ENCODE measurements around the gene AKT1S1.

AKT1S1 gene

DNA sequence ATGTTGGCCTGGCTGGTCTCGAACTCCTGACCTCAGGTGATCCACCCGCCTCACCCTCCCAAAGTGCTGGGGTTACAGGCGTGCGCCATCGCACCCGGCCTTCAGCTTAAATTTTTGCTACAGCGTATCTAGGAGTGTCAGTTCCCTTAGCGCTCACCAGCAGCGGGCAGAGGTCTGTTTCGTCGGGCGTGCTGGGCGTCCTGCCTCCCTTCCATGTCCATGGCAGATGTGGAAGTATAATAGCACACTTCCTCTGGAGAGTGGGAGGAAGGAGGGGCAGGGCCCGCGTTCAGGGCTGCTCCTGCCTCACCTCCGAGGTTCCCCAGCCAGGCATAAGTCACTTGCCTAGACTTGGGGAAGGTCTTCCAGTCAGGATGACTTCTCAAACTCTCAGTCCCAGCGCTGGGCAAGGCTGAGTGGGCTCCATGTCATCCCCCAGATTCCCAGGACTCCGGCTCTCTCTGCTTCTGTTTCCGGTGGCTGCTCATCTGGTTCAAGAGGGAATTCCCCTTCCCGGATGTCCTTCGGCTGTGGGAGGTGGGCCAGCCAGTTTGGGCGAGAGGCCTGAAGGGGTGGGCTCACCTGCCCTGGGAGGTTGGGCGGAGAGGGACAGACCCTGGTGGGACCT lies 10.0 kb upstream of the AKT1S1 start:
- ChIA-PET CTCF (no interaction called here), POLR2A (interaction anchor here (1.0 to 1.2 kb wide), 2 partner anchors 10 to 20 kb away, joined by 3 read pairs; partner anchors contain the start of gene AKT1S1)
- no peak for TF ChIP-seq CTBP1 (IDR thresholded peaks at IDR 0.05; ENCODE audit: borderline replicate concordance)
- TF ChIP-seq FOXA1 (IDR thresholded peaks at IDR 0.05), result no peak
- no peak for TF ChIP-seq SUZ12 (IDR thresholded peaks at IDR 0.05)
- no peak for TF ChIP-seq FOXM1 (IDR thresholded peaks at IDR 0.05; ENCODE audit: borderline replicate concordance)
- no peak for TF ChIP-seq LEF1 (IDR thresholded peaks at IDR 0.05; ENCODE audit: borderline replicate concordance)
- no peak for TF ChIP-seq ELF4 (IDR thresholded peaks at IDR 0.05)
- DNase-seq (ENCODE audit: extremely low spot score), result no peak

DNA sequence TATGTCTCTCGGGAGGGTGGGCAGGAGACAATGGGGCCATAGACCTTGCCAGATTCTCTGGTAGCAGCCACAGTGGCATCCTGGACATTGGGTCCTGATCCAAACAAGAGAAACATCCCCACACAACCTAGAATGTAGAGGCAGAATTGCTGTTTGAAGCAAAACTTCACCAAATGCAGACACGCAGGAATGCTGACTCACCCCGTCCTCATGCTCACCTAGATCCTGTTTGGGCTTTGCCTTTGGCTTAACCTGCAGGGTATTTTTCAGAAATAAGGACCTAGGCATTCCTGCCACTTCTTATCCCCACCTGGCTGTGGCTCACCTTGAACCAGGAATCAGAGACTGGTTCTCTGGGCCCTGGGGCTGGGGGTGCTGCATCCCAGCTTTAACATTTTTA lies 7.6 kb upstream of the AKT1S1 start:
- TF ChIP-seq HDGF (IDR thresholded peaks at IDR 0.05; ENCODE audit: borderline replicate concordance) (no peak), ZNF384 (IDR thresholded peaks at IDR 0.05) (no peak), L3MBTL2 (conservative IDR thresholded peaks at IDR 0.05) (no peak), FOXA1 (IDR thresholded peaks at IDR 0.05) (no peak), BHLHE40 (IDR thresholded peaks at IDR 0.05; ENCODE audit: borderline replicate concordance) (no peak), FOXK2 (IDR thresholded peaks at IDR 0.05) (no peak), LEF1 (IDR thresholded peaks at IDR 0.05; ENCODE audit: borderline replicate concordance) (no peak), FOXM1 (IDR thresholded peaks at IDR 0.05; ENCODE audit: borderline replicate concordance) (no peak), ELF4 (IDR thresholded peaks at IDR 0.05) (no peak), TARDBP (IDR thresholded peaks at IDR 0.05) (no peak), CTBP1 (IDR thresholded peaks at IDR 0.05; ENCODE audit: borderline replicate concordance) (no peak), SP1 (IDR thresholded peaks at IDR 0.05) (no peak), SUZ12 (IDR thresholded peaks at IDR 0.05) (no peak), NFRKB (IDR thresholded peaks at IDR 0.05) (no peak), ARNT (IDR thresholded peaks at IDR 0.05) (no peak)
- TF ChIP-seq, protein P1, sequence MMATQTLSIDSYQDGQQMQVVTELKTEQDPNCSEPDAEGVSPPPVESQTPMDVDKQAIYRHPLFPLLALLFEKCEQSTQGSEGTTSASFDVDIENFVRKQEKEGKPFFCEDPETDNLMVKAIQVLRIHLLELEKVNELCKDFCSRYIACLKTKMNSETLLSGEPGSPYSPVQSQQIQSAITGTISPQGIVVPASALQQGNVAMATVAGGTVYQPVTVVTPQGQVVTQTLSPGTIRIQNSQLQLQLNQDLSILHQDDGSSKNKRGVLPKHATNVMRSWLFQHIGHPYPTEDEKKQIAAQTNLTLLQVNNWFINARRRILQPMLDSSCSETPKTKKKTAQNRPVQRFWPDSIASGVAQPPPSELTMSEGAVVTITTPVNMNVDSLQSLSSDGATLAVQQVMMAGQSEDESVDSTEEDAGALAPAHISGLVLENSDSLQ (IDR thresholded peaks at IDR 0.05), result no peak
- ChIA-PET CTCF (no interaction called here), POLR2A (no interaction called here)
- no peak for DNase-seq (ENCODE audit: extremely low spot score)

DNA sequence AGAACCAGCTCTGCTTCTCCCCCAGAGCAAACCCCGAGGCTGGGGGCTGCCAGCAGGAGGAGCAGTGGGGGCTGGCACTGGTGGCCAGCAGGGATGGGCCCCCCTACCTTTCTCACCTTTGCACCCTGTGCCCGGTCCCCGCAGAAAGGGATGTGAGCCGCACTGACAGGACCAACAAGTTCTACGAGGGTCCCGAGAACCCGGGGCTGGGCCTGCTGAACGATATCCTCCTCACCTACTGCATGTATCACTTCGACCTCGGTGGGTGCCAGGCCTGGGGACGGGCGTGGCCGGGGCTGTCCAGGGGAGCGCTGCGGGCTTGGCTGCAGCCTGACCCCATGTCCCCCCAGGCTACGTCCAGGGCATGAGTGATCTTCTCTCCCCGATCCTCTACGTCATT lies 7.0 kb upstream of the AKT1S1 start:
- no peak for TF ChIP-seq ELF4 (IDR thresholded peaks at IDR 0.05)
- TF ChIP-seq LEF1 (IDR thresholded peaks at IDR 0.05; ENCODE audit: borderline replicate concordance), result no peak
- TF ChIP-seq SP1 (IDR thresholded peaks at IDR 0.05), result no peak
- no peak for TF ChIP-seq SUZ12 (IDR thresholded peaks at IDR 0.05)
- no peak for TF ChIP-seq NFRKB (IDR thresholded peaks at IDR 0.05)
- TF ChIP-seq FOXM1 (IDR thresholded peaks at IDR 0.05; ENCODE audit: borderline replicate concordance), result no peak
- TF ChIP-seq FOXA1 (IDR thresholded peaks at IDR 0.05), result no peak
- no peak for TF ChIP-seq HDGF (IDR thresholded peaks at IDR 0.05; ENCODE audit: borderline replicate concordance)
- TF ChIP-seq FOXK2 (IDR thresholded peaks at IDR 0.05), result no peak
- no peak for TF ChIP-seq ARNT (IDR thresholded peaks at IDR 0.05)
- no peak for TF ChIP-seq TARDBP (IDR thresholded peaks at IDR 0.05)
- no peak for TF ChIP-seq BHLHE40 (IDR thresholded peaks at IDR 0.05; ENCODE audit: borderline replicate concordance)
- TF ChIP-seq, protein P1 (IDR thresholded peaks at IDR 0.05), result no peak
- no peak for TF ChIP-seq ZNF384 (IDR thresholded peaks at IDR 0.05)
- no peak for TF ChIP-seq L3MBTL2 (conservative IDR thresholded peaks at IDR 0.05)
- no peak for TF ChIP-seq CTBP1 (IDR thresholded peaks at IDR 0.05; ENCODE audit: borderline replicate concordance)
- no peak for DNase-seq (ENCODE audit: extremely low spot score)
- POLR2A ChIA-PET, result no interaction called here
- CTCF ChIA-PET, result no interaction called here

DNA sequence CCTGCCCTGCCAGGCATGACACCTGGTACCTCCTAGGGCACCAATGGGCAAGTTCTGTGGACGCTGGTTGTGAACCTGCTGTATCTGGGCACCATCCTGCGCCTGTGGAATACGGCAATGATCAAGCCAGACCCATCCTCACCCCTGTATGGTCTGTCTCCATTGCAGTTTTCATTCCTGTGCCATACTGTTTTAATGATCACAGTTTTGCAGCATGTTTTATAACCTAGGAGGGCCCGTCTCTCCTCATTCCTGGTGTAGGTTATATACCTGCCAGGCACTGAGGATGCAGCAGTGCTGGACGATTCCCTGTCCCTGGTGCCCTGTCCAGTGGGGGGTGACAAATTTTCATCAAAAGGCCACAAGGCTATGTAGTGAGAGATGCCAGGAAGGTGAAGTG lies 5.9 kb upstream of the AKT1S1 start:
- POLR2A ChIA-PET, result interaction anchor here (0.9 to 1.3 kb wide), 2 partner anchors 8 to 9 kb away, joined by 3 read pairs; no protein-coding TSS in a partner anchor
- CTCF ChIA-PET, result no interaction called here

DNA sequence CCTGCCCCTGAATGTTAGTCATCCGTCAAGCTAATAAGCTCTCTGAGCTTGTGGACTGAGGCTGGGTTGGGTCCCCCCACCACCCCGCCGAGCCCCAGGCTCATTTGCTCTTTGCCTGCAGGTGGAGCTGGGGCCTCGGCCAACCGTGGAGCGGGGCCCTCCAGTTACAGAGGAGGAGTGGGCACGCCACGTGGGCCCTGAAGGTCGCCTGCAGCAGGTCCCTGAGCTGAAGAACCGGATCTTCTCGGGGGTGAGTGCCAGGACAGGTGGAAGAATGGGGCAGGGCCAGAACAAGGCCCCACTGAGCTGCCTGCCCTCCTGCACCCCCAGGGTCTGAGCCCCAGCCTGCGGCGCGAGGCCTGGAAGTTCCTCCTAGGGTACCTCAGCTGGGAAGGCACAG lies 5.5 kb upstream of the AKT1S1 start:
- DNase-seq (ENCODE audit: extremely low spot score), result no peak
- TF ChIP-seq BHLHE40 (IDR thresholded peaks at IDR 0.05; ENCODE audit: borderline replicate concordance), result no peak
- ChIA-PET CTCF (no interaction called here), POLR2A (interaction anchor here (0.9 to 1.3 kb wide), 2 partner anchors 8 to 9 kb away, joined by 3 read pairs; no protein-coding TSS in a partner anchor)

More for the DNA sequence above, 5.9 kb upstream of the AKT1S1 start:
- DNase-seq (ENCODE audit: extremely low spot score), result no peak
- TF ChIP-seq ZNF384 (IDR thresholded peaks at IDR 0.05) (no peak), ARNT (IDR thresholded peaks at IDR 0.05) (no peak), TARDBP (IDR thresholded peaks at IDR 0.05) (no peak), L3MBTL2 (conservative IDR thresholded peaks at IDR 0.05) (no peak), FOXK2 (IDR thresholded peaks at IDR 0.05) (no peak), SUZ12 (IDR thresholded peaks at IDR 0.05) (no peak), NFRKB (IDR thresholded peaks at IDR 0.05) (no peak), HDGF (IDR thresholded peaks at IDR 0.05; ENCODE audit: borderline replicate concordance) (no peak), LEF1 (IDR thresholded peaks at IDR 0.05; ENCODE audit: borderline replicate concordance) (no peak), FOXM1 (IDR thresholded peaks at IDR 0.05; ENCODE audit: borderline replicate concordance) (no peak), CTBP1 (IDR thresholded peaks at IDR 0.05; ENCODE audit: borderline replicate concordance) (no peak), FOXA1 (IDR thresholded peaks at IDR 0.05) (no peak), SP1 (IDR thresholded peaks at IDR 0.05) (no peak), ELF4 (IDR thresholded peaks at IDR 0.05) (no peak), BHLHE40 (IDR thresholded peaks at IDR 0.05; ENCODE audit: borderline replicate concordance) (no peak)
- TF ChIP-seq, protein P1 (IDR thresholded peaks at IDR 0.05), result no peak

Data from HEK293T (cell line).